Panc1 (cell line): Measurements from ENCODE around the gene PNPO. TPM values are rescaled to one million over a fixed set of nuclear protein-coding genes. Genes with fewer than 3 reads are reported as not detected.

Source experiments
- ATAC-seq: fragments of 200-7000 bp; cut with Tn5 transposase; 2 replicates; pipeline ENCODE4 v1.9.1; 2020; ENCODE audit warnings: mild to moderate bottlenecking, moderate library complexity
- BruUV-seq: library from RNA; stranded (reverse); fragments of 400-500 nt; replicated peaks from 2 replicates; lab custom pipeline; 2021; lab: Mats Ljungman, UMichigan
- CTCF ChIA-PET: fragments of 300-600 bp; sonication (Branson Sonifier 250); formaldehyde crosslinking; loops from one replicate; lab custom pipeline; 2022; ENCODE audit warnings: antibody characterized with exemption; lab: Charles Lee
- POLR2A ChIA-PET: fragments of 300-600 bp; sonication (Branson Sonifier 250); formaldehyde crosslinking; loops from one replicate; lab custom pipeline; 2022; ENCODE audit warnings: antibody characterized with exemption; lab: Charles Lee
- DNase-seq: peaks from one replicate; pipeline ENCODE4 v3.0.0-alpha.2; 2010; ENCODE audit warnings: low read depth, low spot score
- H3K27ac ChIP-seq: 2 replicates; pipeline ENCODE4 v1.5.1; 2011; ENCODE audit warnings: mild to moderate bottlenecking, low read length, inconsistent platforms
- H3K27me3 ChIP-seq: fragments of 200-500 bp; sonication (Bioruptor generic); 2 replicates; pipeline ENCODE4 v1.6.0; 2014; ENCODE audit warnings: low read length, inconsistent platforms; ENCODE audit not compliant: control insufficient read depth, insufficient read depth
- H3K36me3 ChIP-seq: fragments of 200-500 bp; sonication (Bioruptor generic); 2 replicates; pipeline ENCODE4 v1.5.1; 2014; ENCODE audit warnings: inconsistent platforms, mild to moderate bottlenecking, low read length, moderate library complexity; ENCODE audit not compliant: control insufficient read depth, insufficient read depth
- H3K4me1 ChIP-seq: 2 replicates; pipeline ENCODE4 v1.5.1; 2011; ENCODE audit warnings: inconsistent platforms, mild to moderate bottlenecking, low read length, moderate library complexity; ENCODE audit not compliant: control insufficient read depth, insufficient read depth
- H3K4me3 ChIP-seq, 2 experiments: 2 replicates each; pipeline ENCODE4 v1.5.1; 2011 to 2012; ENCODE audit warnings: low read depth in 2 of 2, low read length in 2 of 2, mild to moderate bottlenecking in 2 of 2, inconsistent platforms in 1 of 2, moderate library complexity in 1 of 2
- H3K9me3 ChIP-seq: fragments of 200-500 bp; sonication (Bioruptor generic); 2 replicates; pipeline ENCODE4 v1.5.1; 2014; ENCODE audit warnings: low read depth, mild to moderate bottlenecking, inconsistent platforms, low read length, moderate library complexity; ENCODE audit not compliant: control insufficient read depth, insufficient read depth
- POLR2AphosphoS5 ChIP-seq: IDR thresholded peaks from 2 replicates; pipeline ENCODE4 v1.6.1; 2012; ENCODE audit warnings: mild to moderate bottlenecking, low read depth, low read length, moderate library complexity
- SIN3A ChIP-seq: IDR thresholded peaks from 2 replicates; pipeline ENCODE4 v1.6.1; 2012; ENCODE audit warnings: low read depth, mild to moderate bottlenecking, low read length, moderate library complexity, borderline replicate concordance; ENCODE audit not compliant: insufficient read depth
- TCF7L2 ChIP-seq: IDR thresholded peaks from 2 replicates; pipeline ENCODE4 v1.6.1; 2011; ENCODE audit warnings: mild to moderate bottlenecking, low read depth, low read length, inconsistent platforms
- in situ Hi-C: cut with HindIII; loops from 2 replicates; pipeline ENCODE4 v1.10.0; 2016; ENCODE audit warnings: low sequenced_read_pairs, low pct_unique_long_range_greater_than_20kb
- intact Hi-C: fragments of 100-400 bp; cut with micrococcal nuclease; formaldehyde crosslinking; loops from one replicate; pipeline ENCODE4 v1.10.0; 2022; ENCODE audit not compliant: unreplicated experiment
- total RNA-seq: library from RNA; stranded (reverse); gene quantifications from one replicate; pipeline ENCODE4 v1.2.1, GENCODE V29; 2021; ENCODE audit not compliant: unreplicated experiment
- TF ChIP-seq, protein P1 (sequence below), 2 experiments: IDR thresholded peaks; 2 replicates each; pipeline ENCODE4 v1.6.1; 2011 to 2012; ENCODE audit warnings: low read depth in 2 of 2, control low read depth in 1 of 2, low read length in 1 of 2, mild to moderate bottlenecking in 1 of 2, moderate library complexity in 1 of 2; ENCODE audit not compliant: insufficient read depth in 1 of 2
- TF ChIP-seq, protein P2 (sequence below): fragments of 450-650 bp; IDR thresholded peaks from 2 replicates; pipeline ENCODE4 v1.5.1; 2017; ENCODE audit warnings: mild to moderate bottlenecking

The PNPO gene
- total RNA-seq, 1 experiment from 2014 or later: 20.1 TPM

DNA sequence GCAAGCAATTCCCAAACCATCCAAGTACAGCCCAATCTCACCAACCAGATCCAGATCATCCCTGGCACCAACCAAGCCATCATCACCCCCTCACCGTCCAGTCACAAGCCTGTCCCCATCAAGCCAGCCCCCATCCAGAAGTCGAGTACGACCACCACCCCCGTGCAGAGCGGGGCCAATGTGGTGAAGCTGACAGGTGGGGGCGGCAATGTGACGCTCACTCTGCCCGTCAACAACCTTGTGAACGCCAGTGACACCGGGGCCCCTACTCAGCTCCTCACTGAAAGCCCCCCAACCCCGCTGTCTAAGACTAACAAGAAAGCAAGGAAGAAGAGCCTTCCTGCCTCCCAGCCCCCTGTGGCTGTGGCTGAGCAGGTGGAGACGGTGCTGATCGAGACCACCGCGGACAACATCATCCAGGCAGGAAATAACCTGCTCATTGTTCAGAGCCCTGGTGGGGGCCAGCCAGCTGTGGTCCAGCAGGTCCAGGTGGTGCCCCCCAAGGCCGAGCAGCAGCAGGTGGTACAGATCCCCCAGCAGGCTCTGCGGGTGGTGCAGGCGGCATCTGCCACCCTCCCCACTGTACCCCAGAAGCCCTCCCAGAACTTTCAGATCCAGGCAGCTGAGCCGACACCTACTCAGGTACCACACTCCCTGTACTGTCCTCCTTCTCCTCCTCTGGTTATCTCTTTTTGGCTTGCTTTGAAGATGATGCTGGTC, 24.7 kb upstream of the PNPO start:
- no peaks in the 10 kb centered on the region for H3K27me3 ChIP-seq
- intact Hi-C loops: no loop called here
- no peaks in the 10 kb centered on the region for H3K36me3 ChIP-seq
- H3K27ac ChIP-seq: no peak overlapping the region
- CTCF ChIA-PET: no interaction called here
- TF ChIP-seq, protein P1, sequence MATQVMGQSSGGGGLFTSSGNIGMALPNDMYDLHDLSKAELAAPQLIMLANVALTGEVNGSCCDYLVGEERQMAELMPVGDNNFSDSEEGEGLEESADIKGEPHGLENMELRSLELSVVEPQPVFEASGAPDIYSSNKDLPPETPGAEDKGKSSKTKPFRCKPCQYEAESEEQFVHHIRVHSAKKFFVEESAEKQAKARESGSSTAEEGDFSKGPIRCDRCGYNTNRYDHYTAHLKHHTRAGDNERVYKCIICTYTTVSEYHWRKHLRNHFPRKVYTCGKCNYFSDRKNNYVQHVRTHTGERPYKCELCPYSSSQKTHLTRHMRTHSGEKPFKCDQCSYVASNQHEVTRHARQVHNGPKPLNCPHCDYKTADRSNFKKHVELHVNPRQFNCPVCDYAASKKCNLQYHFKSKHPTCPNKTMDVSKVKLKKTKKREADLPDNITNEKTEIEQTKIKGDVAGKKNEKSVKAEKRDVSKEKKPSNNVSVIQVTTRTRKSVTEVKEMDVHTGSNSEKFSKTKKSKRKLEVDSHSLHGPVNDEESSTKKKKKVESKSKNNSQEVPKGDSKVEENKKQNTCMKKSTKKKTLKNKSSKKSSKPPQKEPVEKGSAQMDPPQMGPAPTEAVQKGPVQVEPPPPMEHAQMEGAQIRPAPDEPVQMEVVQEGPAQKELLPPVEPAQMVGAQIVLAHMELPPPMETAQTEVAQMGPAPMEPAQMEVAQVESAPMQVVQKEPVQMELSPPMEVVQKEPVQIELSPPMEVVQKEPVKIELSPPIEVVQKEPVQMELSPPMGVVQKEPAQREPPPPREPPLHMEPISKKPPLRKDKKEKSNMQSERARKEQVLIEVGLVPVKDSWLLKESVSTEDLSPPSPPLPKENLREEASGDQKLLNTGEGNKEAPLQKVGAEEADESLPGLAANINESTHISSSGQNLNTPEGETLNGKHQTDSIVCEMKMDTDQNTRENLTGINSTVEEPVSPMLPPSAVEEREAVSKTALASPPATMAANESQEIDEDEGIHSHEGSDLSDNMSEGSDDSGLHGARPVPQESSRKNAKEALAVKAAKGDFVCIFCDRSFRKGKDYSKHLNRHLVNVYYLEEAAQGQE (IDR thresholded peaks at IDR 0.05; ENCODE audit: insufficient read depth in 1 of 2, low read depth in 2 of 2, low read length in 1 of 2): no peak
- TF ChIP-seq SIN3A: no peak
- TF ChIP-seq, protein P2, sequence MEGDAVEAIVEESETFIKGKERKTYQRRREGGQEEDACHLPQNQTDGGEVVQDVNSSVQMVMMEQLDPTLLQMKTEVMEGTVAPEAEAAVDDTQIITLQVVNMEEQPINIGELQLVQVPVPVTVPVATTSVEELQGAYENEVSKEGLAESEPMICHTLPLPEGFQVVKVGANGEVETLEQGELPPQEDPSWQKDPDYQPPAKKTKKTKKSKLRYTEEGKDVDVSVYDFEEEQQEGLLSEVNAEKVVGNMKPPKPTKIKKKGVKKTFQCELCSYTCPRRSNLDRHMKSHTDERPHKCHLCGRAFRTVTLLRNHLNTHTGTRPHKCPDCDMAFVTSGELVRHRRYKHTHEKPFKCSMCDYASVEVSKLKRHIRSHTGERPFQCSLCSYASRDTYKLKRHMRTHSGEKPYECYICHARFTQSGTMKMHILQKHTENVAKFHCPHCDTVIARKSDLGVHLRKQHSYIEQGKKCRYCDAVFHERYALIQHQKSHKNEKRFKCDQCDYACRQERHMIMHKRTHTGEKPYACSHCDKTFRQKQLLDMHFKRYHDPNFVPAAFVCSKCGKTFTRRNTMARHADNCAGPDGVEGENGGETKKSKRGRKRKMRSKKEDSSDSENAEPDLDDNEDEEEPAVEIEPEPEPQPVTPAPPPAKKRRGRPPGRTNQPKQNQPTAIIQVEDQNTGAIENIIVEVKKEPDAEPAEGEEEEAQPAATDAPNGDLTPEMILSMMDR: no peak
- no peak for TF ChIP-seq POLR2AphosphoS5
- no peak for TF ChIP-seq TCF7L2
- no peaks in the 10 kb centered on the region; the same call in 1 of the 2 replicates for H3K4me1 ChIP-seq
- no peak for ATAC-seq
- no peak for DNase-seq
- H3K9me3 ChIP-seq: no peaks in the 10 kb centered on the region
- no peak overlapping the region for H3K4me3 ChIP-seq
- TSS peak; percentile 33 for BruUV-seq
- POLR2A ChIA-PET: interaction anchor here (0.6 kb wide), 1 partner anchor 187 kb away, joined by 4 read pairs; no protein-coding TSS in a partner anchor
- in situ Hi-C loops: no loop called here

- no peak for DNase-seq
- H3K9me3 ChIP-seq: no peaks in the 10 kb centered on the region
- no peak for ATAC-seq
- no TSS peak for BruUV-seq
- ChIA-PET POLR2A (interaction anchor here (0.6 kb wide), 1 partner anchor 186 kb away, joined by 4 read pairs; no protein-coding TSS in a partner anchor), CTCF (no interaction called here)
- H3K27me3 ChIP-seq: no peaks in the 10 kb centered on the region
- H3K4me3 ChIP-seq: no peak overlapping the region
- intact Hi-C loops (no loop called here), in situ Hi-C loops (no loop called here)
- H3K4me1 ChIP-seq: no peaks in the 10 kb centered on the region
- no peak overlapping the region for H3K27ac ChIP-seq
- H3K36me3 ChIP-seq: no peaks in the 10 kb centered on the region
- TF ChIP-seq, protein P2: no peak
- TF ChIP-seq TCF7L2: no peak
- no peak for TF ChIP-seq SIN3A
- TF ChIP-seq, protein P1 (IDR thresholded peaks at IDR 0.05; ENCODE audit: insufficient read depth in 1 of 2, low read depth in 2 of 2, low read length in 1 of 2): no peak
- TF ChIP-seq POLR2AphosphoS5: no peak
These were observed 23.8 kb upstream of the PNPO start for GRCh38 chr17:47917581-47917980.
